Fibroblast of the aortic adventitia (primary cell): Measurements from ENCODE around the gene HERC2. TPM values are rescaled to one million over a fixed set of nuclear protein-coding genes. Genes with fewer than 3 reads are reported as not detected.

Source experiments
- DNase-seq: peaks from one replicate; pipeline ENCODE4 v3.0.0-alpha.2; 2010; ENCODE audit warnings: low read depth
- H3K4me3 ChIP-seq: 2 replicates; pipeline ENCODE4 v1.5.1; 2011; ENCODE audit warnings: low read depth, mild to moderate bottlenecking, control low read depth, low read length, moderate library complexity
- CTCF ChIP-seq: IDR thresholded peaks from 2 replicates; pipeline ENCODE4 v1.5.1; 2011; ENCODE audit warnings: mild to moderate bottlenecking, low read length, control low read depth, inconsistent platforms; ENCODE audit not compliant: insufficient read depth
- total RNA-seq: library from RNA; depleted of rRNA; stranded (reverse); fragments of >200 nt; gene quantifications from 2 replicates; pipeline ENCODE4 v1.2.3, GENCODE V29; 2012; ENCODE audit warnings: low replicate concordance

Gene HERC2
- total RNA-seq, 1 donor: 49.1 TPM

GRCh38 chr15:28084547-28084946 lies 237.4 kb downstream of the HERC2 start:
- no peak for TF ChIP-seq CTCF

GRCh38 chr15:28082891-28083684 lies 238.9 kb downstream of the HERC2 start:
- DNase-seq: no peak
- no peak for TF ChIP-seq CTCF
- no peak overlapping the region for H3K4me3 ChIP-seq

More at GRCh38 chr15:28084547-28084946, 237.4 kb downstream of the HERC2 start:
- no peak overlapping the region for H3K4me3 ChIP-seq
- DNase-seq: no peak

GRCh38 chr15:28081594-28081993 lies 240.4 kb downstream of the HERC2 start:
- TF ChIP-seq CTCF: no peak
- DNase-seq: no peak
- H3K4me3 ChIP-seq: no peak overlapping the region

GRCh38 chr15:28080386-28080785 lies 241.6 kb downstream of the HERC2 start:
- no peak for TF ChIP-seq CTCF

GRCh38 chr15:28079313-28079969 lies 242.5 kb downstream of the HERC2 start:
- no peak for DNase-seq
- H3K4me3 ChIP-seq: no peak overlapping the region
- TF ChIP-seq CTCF: no peak

More at GRCh38 chr15:28080386-28080785, 241.6 kb downstream of the HERC2 start:
- H3K4me3 ChIP-seq: no peak overlapping the region
- DNase-seq: no peak

- H3K4me3 ChIP-seq: no peak overlapping the region
- no peak for TF ChIP-seq CTCF
- no peak for DNase-seq
Observed at GRCh38 chr15:28078191-28078719, 243.7 kb downstream of the HERC2 start.
